Measurements from ENCODE around the gene MYO19.
"Not testable (repeated sequence)": the region's sequence is repeated elsewhere in the genome, so short reads cannot be mapped to it uniquely, and the experiment has no call there.

Gene MYO19

DNA sequence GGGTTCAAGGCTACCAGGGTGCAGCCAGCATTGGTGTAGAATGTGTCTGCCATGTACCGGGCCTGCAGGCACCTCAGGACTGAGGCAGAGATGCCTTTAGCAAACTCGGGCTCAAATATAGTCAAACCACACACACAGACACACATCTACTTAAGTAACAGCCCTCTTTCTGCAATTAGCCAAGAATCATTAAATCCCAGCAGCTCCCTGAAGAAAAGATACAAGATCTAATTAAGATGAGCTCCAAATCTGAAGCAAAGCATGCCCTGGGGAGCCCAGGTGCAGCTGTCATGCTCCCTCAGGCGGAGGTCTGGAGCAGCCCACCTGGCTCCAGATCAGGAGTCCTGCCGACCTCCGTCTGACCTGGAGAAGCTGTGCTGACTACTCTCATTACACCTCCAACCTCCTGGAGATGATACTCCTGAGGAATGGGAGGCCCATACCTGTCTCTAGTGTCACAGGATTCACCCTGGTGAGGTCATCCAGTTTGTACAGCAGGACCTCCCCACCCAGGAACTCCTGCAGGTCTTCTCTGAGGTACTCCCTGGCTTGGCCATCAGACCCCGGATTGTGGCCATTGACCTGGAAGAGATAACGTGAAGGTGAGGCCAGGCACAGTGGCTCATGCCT lies 6.9 kb downstream of the MYO19 start:
- DNase-seq, result no peak

DNA sequence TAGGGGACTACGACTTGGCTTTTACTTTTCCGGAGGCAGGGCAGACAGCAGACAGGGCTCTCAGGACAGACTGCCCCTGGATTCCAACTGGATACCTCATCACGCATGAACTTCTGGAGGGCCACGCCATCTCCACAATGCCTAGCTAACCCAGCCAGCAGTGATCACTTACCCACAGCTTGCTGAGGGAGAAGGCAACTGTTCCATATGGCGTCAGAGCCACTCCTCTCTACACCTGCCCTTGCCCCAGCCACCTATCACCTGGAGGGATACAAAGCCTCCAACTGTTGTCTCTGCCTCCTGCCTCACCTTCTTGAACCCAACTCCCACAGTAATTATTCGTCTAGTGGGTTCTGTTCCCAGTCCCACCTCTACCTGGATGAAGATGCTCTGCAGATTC lies 8.8 kb downstream of the MYO19 start:
- DNase-seq, result no peak

DNA sequence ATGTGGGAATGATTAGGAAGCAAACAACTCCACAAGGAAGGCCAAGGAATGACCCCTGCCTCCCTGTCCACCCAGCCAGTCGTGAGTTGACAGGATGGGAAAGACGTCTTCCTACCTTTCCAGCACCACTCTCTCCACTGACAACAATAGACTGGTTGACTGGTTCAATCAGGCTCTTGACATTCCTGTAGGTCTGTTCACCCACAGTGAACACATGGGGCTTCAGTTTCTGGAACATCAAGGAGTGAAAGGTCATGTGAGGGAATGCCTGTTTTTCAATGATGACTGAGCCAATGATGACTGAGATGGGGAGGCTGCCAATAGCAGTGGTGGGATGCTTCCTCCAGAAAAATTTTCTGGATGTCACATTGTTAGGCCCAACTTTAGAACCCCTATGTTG lies 9.6 kb downstream of the MYO19 start:
- DNase-seq, result no peak

DNA sequence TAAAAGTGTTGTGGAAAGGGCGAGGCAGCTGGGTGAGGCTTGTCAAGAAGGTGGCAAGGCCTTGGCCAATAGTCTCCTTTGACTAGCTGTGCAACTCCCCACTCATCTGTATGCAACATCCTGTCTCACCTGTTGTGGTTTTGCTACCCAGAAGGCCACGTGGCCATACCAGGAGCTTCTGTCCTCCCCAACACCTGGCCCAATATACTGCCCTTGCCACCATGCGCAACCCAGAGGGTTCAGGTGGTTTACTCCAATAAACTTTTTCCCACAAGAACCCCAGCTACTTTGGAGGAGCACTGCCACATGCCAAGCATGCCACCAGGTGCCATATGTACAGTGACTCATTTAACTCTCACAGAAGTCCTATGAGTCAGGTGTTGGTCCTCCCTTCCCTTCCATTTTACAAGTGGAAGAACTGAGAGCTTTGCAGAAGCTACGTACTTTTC lies 10.2 kb downstream of the MYO19 start:
- DNase-seq, result no peak

DNA sequence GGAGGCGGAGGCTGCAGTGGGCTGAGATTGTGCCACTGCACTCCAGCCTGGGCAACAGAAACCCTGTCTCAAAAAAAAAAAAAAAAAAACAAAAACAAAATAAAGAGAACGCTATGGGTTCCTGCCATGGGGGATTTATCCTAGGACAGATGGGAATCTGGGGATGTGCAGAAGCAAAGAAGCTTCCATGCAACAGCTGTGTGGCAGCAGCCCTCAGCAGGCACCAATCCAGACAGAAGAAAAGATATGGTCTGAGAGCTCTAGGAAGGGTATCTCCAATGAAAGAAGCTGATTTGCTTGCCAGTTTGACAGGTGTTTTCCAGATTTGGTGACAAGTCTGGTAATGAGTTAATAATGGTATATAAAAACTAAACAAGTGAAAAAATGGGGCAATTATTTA lies 11.6 kb downstream of the MYO19 start:
- DNase-seq, result no peak

DNA sequence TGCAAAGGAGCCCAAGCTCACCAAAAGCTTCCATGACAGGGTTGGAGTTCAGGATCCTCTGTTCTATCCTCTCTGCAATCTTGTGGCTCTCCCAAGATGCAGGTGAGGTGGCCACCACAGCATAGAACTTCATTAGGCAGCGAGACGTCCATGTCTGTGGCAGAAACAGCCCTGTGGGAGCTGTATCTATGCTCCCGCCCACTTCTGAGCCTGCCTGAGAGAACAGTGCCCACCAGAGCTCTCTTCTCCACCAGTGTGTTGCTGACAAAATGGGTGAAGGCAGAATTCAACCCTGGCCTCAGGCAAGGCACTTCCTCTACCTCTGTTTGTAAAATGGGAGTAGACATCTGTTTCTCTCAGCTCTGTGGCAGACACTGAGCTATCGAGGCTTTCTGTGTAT lies 18.8 kb downstream of the MYO19 start:
- DNase-seq, result no peak

DNA sequence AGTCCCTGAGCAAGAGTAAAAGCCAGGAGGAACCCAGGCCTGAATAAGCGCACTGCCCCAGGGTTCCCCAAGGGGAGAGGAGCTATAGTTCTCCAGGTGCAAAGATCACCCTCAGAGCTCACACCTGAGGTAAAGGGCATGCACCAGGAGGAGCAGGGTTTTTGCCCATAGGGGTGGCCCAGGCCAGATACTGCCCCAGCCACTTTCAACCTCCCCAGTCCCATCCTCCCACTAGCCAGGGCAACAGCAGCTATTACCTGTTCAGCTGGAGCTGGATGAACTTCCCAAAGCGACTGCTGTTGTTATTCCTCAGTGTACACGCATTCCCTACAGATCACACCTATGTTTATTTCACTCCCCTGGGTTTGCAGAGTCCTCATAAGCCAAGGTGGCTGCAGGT lies 19.8 kb downstream of the MYO19 start:
- no peak for DNase-seq

DNA sequence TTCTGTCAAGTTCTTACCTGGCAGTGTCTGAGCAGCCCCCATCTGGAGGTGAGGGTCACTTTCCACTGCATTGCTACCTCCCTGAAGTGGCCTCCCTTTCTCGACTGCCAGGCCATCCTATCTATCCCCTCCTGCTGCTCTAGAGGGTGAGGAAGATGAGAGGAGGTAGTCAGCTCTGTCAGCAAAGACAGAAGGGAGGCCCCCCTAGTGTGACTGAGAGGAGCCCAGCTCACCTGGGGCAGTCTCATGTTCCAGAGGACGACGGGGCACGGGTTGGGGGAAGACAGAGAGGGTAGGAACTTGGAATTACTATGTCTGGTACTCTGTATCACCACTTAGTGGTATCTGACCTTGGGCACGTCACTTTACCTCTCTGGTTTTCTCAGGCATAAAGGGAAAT lies 22.0 kb downstream of the MYO19 start:
- DNase-seq, result no peak

DNA sequence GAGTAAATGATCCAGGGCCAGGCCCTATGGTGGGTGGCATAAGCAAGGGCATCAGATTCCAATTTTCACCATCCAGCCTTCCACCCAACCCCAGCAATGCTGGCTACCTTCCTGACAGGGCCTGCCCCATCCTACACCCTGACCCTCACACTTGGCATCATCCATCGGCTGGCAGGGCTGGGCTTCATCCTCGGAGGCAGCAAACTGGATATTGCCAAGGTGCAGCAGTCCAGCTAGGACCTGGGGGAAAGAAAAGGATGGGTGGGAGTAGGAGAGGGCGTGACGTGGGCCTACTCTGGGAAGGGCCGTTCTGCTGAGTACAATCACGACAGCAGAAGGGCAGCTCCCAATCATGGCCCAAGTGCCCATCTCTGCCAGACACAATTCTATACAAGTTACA lies 23.5 kb downstream of the MYO19 start:
- DNase-seq, result no peak

DNA sequence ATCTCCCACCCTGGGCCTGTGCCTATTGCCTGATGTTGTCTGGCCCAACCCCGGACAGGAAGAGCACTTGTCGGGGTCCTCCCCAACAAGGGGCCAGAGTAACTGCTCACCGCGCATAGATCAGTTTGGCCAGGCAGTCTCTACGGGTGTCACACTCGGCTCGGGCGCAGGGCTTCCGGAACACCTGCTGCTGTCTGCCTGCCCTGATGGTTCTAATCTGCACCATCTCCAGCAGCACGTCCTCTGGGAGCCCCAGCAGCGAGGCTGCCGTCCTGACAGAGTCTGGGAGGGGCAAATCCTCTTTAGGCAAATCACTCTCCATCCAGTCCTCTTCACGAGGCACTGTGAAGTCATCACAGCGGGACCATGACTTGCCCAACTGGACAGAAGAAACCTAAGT lies 24.0 kb downstream of the MYO19 start:
- no peak for DNase-seq

DNA sequence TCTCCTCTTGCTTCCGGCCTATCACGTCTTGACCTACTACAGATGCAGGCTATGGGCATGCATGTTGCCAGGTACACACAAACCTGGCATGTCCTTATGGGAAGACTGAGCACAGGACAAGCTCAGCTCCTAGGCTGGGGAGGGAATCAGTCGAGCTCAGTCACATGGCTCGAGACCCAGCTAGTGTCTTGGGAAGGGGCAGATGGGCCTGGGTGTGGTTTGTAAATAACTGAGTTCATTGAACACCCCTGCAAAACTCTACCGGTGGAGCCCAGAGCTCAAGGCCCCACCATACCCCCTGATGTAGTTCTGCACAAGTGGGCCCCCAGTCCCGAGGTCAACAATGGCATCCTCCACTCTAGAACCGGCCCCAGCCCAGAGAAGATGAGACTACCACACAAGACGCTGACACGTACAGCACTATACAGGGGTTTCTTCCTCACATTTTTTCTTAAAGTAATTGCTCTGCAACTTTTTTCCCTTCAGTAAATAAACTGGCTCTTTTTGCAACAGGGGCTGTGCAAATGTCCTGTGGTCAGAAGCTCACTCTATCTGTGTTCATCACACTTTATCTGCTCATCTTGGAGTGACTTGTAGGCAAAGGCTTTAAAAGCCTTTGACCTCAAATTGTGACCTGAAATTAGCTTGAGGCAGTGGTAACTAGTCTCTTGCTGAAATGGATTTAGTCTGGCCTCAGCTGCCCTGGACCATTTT lies 25.2 kb downstream of the MYO19 start:
- no peak for DNase-seq

DNA sequence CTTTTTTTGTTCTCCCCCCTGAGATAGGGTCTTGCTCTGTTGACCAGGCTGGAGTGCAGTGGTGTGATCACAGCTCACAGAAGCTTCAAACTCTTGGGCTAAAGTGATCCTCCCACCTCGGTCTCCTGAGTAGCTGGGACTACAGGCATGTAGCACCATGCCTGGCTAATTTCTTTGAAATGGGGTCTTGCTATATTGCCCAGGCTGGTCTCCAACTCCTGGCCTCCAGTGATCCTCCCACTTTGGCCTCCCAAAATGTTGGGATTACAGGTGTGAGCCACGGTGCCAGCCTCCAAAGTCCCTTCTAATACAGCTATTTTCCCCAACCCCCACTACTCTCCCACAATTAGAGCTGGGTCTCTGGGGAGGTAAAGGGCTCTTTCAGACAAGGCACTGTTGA lies 26.2 kb downstream of the MYO19 start:
- DNase-seq, result not testable (repeated sequence)

DNA sequence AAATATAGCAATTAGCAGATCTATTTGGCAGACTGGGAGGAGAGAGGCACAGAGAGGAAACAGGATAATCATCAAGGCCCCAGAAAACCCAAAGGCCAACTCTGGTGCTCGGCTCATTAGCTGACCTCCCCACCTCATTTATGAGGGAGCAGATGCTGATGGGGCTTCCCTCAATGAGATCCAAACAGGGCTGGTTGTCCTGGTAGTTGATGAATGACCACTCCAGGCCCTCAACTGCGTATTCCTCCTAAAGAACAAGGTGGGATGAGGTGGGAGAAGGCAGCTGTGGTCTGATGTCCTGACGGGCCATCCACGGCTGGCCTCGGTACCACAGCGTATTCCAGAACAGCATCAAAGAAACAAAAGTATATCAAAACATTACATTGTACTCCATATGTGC lies 27.4 kb downstream of the MYO19 start:
- DNase-seq, result no peak

DNA sequence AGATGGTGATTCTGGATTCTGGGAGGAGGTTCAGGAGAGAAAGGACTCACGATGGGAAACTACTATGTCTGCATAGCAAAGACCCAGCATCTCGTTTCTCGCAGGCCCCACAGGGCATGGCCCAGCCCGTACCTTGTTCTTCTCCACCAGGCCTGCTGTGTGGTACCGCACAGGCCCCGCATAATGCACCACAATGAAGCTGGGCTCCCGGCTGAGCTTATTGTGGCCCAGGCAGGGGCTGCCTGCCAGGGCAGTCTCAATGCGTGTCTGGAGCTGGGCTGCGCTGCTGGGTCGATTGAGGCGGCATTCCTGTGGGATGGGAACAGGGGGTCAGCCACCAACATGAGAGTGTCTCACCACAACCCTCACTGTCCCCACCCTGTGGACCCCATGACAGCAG lies 27.8 kb downstream of the MYO19 start:
- DNase-seq, result no peak

DNA sequence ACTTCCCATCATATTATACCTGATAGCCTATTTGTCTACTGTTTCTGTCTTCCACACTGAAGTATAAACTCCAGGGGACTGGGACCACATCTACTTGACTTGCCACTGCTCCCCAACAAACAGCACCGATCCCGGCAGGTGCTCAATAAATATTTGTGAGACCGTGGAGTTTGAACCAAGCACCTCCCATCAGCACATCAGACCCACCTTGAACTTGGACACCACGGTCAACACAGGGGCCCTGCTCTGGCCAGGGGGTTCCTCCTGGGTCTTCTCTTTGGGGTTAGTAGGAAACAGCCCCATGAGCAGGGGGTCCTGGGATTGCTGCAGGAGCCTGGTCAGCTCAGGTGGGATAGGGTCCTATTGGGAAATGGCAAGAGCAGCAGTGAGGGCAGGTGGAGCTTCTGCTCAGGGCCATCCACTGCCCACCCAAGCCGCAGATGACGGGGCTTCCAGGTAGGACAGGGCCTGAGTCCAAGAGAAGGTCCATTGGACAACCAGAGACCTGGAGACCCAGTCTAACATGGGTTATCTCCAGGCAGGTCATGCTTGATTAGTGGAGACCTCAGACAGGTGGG lies 28.3 kb downstream of the MYO19 start:
- DNase-seq, result no peak

DNA sequence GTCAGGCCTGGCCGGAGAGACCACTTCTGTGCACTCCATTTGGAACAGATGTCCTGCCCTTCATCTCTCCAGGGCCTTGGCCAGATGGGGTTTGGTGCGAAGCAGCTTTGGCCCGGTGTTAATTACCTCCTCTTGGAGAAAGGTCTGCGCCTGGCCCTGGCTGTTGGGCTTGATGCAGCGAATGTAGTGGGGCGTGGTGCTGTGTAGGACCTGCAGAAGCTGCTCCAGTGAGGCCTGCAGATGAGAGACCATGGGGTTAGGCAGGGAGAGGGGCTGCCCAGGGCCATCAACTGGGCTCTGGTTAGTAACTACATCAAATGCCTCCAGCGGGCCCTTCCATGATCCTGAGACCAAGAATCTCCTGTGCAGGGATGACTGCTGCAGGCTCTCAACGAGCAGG lies 29.5 kb downstream of the MYO19 start:
- no peak for DNase-seq

DNA sequence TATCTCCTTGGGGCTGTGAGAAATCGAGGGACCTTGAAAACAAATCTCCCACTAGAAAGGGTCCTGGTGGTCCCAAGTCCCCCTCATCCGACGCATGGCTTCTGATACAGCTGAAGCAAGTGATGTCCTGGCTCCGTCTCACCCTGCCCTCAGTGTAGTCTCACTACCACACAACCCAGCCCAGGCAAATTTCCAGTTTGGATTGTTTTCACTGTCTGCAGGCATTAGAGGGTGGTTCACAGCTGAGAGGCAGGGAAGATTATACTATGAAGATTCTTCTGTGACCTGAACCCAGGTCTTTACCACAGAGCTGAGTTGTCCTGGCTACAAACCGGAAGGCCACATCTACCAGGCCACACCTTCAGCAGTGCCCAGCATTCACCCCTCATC lies 30.5 kb downstream of the MYO19 start:
- DNase-seq, result no peak

DNA sequence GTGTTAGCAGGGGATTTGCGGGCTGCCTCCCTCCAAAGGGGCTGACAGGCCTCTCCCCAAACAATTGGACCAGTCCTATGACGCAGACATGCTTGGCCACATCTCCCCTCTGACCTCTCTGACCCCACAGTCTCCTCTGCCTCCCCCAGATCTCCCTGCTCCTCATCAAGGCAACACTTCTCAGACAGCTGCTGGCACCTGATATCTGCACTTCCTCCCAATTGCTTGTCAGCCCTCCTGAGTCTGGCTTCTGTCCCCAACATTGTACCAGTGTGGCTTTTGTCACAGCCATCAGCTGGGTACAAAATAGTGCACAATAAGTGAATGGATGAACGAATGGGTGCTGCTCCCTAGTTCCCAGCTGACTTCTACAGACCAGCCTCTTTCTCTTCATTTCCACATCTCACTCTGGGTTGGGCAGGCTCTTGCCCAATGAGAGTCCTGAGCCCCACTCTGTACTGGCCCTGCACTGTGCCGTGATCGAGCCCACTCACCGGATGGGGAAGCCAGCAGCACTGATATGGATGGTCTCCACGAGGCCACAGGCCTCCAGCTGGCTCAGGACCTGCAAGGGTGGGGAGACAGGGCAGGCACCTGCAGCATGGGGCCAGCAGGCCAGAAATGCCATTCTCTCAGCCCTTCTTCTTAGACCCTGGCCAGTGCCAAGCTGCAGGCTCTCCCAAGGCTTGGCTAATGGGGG lies 31.1 kb downstream of the MYO19 start:
- DNase-seq, result no peak

DNA sequence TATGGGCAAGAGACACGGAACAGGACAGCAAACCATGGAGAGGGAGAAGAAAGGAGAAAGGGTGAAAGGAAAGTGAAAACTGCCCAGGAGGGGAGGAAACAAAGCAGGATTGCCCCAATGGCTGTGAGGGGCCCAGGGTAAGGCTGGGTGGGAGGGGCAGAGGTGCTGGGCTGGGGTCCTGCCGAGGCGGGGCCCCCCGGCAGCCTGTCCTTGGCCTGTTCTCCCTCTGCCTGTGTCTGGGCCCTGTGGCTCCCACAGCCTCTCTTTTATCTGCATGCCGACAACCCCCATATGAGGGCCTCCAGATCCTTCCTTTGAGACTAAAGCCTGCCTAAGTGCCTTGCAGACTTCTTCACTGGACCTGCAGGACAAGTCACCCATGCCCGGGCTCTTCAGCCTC lies 32.7 kb downstream of the MYO19 start:
- no peak for DNase-seq

DNA sequence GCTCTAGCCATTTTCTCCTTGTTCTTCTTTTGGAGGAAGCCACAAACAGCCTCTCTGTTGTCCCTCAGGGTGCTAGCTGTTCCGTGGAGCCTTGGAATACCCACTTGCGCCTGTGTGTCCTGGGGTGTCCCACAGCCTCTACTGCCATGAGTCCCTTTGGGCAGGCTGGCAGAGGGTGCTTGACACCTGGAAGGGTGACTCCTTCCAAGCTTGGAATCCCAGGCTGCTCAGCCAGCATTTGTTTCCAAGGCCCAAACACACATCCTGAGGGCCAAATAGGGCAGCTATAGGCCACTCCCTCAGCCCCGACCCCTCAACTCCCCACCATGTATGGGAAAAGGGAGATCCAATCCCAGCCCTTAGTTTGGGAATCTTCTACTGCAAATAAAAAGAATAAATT lies 33.3 kb downstream of the MYO19 start:
- DNase-seq, result no peak

DNA sequence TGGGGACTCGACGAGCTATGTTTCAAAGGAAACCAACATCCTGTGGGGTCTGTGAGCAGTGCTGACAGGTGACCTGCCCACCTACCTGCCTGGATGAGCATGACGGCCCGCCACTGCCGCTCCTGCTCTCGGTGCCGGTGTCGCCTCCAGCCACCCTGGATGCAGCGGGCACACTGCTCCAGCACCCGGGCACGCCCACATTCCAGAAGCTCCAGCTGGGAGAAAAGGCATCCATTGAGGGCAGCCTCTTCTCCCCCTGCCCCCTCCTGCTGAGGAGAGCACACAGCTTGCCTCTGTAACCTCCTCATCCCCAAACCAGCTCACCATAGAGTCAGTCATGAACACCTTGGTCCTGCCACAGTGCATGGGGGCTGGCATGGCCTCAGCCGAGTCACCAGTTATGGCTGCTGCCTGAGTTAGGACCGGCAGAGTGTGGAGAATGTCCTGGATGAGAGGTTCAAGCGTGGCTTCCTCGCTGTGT lies 33.9 kb downstream of the MYO19 start:
- no peak for DNase-seq

DNA sequence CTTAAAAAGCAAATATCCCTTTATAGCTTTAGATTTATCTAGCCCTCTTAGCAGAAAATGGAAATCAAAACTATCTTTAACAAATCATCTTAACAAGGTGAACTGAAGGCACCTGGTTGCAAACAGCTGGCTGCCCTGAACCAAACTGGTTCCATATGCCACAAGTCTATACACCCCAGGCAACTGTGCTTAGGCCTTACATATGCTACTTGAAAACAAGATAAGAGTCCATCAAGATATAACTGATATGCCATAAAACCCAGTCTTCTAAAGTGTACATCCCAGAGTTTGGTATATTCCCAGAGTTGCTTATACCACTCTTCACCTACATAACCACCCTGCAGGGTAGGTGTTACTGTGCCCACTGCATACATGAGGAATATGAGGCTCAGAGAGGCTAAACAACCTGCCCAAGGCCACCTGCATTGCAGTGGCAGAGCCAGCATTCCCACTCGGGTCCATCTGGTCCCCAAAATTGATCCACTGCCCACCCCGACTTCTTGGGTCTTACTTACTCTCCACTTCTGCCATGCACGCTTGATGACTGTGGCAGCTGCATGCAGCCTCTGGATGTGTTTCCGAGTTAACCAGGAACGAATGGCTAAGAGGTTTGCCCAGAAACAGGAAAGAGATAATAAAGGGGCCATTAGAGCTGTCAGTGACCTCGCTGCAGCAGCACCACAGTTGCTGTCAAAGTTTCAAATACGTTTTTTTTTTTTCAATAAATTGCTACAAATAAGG lies 35.9 kb downstream of the MYO19 start:
- no peak for DNase-seq

DNA sequence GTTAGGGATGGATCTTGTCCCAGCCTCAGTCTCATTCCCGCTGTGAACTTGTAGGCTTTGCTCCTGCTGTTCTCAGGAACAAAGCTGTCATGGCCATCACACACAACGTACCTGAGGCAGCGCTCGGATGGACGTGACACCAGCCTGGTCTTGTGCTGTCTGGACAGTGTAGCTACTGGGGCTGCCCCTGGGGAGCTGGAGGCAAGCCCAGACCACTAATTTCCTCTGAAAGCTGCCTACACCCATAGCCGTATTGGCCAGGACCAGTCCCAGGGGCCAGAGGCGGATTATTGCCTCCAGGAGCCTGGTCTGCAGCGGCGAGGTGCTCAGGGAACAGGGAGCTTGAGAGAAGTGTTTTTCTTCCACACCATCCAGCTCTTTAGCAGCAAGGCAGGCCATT lies 36.5 kb downstream of the MYO19 start:
- no peak for DNase-seq

Data from DMS153 (cell line).